GM10248 (cell line): Measurements from ENCODE around the gene MEF2D.

Experiments
- CTCF ChIA-PET: fragments of 300-600 bp; sonication (Branson Sonifier 250); formaldehyde crosslinking; extraction: SDS; loops from one replicate; lab custom pipeline; 2021; ENCODE audit warnings: antibody characterized with exemption; lab: Yijun Ruan, JAX
- POLR2A ChIA-PET: fragments of 350-650 bp; sonication (Branson Sonifier 250); formaldehyde crosslinking; extraction: SDS; loops from one replicate; lab custom pipeline; 2020; ENCODE audit warnings: antibody characterized with exemption; lab: Yijun Ruan, JAX
- DNase-seq: peaks from one replicate; pipeline ENCODE4 v3.0.0; 2012; ENCODE audit errors: extremely low spot score
- CTCF ChIP-seq: IDR thresholded peaks from 2 replicates; pipeline ENCODE4 v1.5.1; 2012; ENCODE audit warnings: mild to moderate bottlenecking, low read depth; ENCODE audit errors: extremely low read depth, missing control alignments, control extremely low read depth

Gene MEF2D

GRCh38 chr1:156528231-156528630 is 27.7 kb upstream of the MEF2D start:
- ChIA-PET CTCF (interaction anchor here (1.6 to 2.2 kb wide), 3 partner anchors 11 to 31 kb away, joined by 3 to 7 read pairs (median 3); no protein-coding TSS in a partner anchor), POLR2A (interaction anchor here (1.0 kb wide), 1 partner anchor 21 kb away, joined by 3 read pairs; no protein-coding TSS in a partner anchor)
- DNase-seq: no peak
- no peak for TF ChIP-seq CTCF

- ChIA-PET POLR2A (interaction anchor here (1.0 kb wide), 1 partner anchor 20 kb away, joined by 3 read pairs; no protein-coding TSS in a partner anchor), CTCF (interaction anchor here (1.1 to 2.2 kb wide), 4 partner anchors 10 to 47 kb away, joined by 3 to 7 read pairs (median 5); partner anchors contain the start of gene MEF2D)
- no peak for DNase-seq
- no peak for TF ChIP-seq CTCF
Measured at GRCh38 chr1:156527584-156527983, 27.0 kb upstream of the MEF2D start.

- no peak for TF ChIP-seq CTCF
- ChIA-PET POLR2A (interaction anchor here (0.6 to 1.6 kb wide), 2 partner anchors 25 to 235 kb away, joined by 4 to 6 read pairs; partner anchors contain the start of gene MEF2D), CTCF (interaction anchor here (0.8 to 4.2 kb wide), 12 partner anchors 9 to 140 kb away, joined by 3 to 26 read pairs (median 4); partner anchors contain the start of gene MEF2D)
- DNase-seq: no peak
Measured at GRCh38 chr1:156525856-156526489, 25.4 kb upstream of the MEF2D start.

GRCh38 chr1:156525071-156525501 is 24.5 kb upstream of the MEF2D start:
- DNase-seq: no peak
- no peak for TF ChIP-seq CTCF
- CTCF ChIA-PET: interaction anchor here (1.0 to 4.2 kb wide), 16 partner anchors 8 to 139 kb away, joined by 3 to 26 read pairs (median 4); partner anchors contain the start of genes MEF2D and TTC24
- POLR2A ChIA-PET: interaction anchor here (1.1 to 1.6 kb wide), 2 partner anchors 20 to 24 kb away, joined by 3 to 4 read pairs; partner anchors contain the start of gene MEF2D

- TF ChIP-seq CTCF: no peak
- DNase-seq: peak; percentile 44
- CTCF ChIA-PET: interaction anchor here (0.8 to 4.2 kb wide), 15 partner anchors 8 to 138 kb away, joined by 3 to 26 read pairs (median 4); partner anchors contain the start of genes MEF2D and TTC24
Measured at GRCh38 chr1:156524481-156524869, 23.9 kb upstream of the MEF2D start.

GRCh38 chr1:156523801-156524480 is 23.4 kb upstream of the MEF2D start:
- CTCF ChIA-PET: interaction anchor here (0.8 to 4.2 kb wide), 15 partner anchors 9 to 138 kb away, joined by 3 to 26 read pairs (median 4); partner anchors contain the start of genes MEF2D and TTC24
- TF ChIP-seq CTCF: no peak
- POLR2A ChIA-PET: interaction anchor here (0.5 to 1.1 kb wide), 2 partner anchors 19 to 22 kb away, joined by 3 to 4 read pairs; no protein-coding TSS in a partner anchor

More at GRCh38 chr1:156524481-156524869, 23.9 kb upstream of the MEF2D start:
- POLR2A ChIA-PET: interaction anchor here (0.5 to 1.1 kb wide), 2 partner anchors 20 to 22 kb away, joined by 3 to 4 read pairs; no protein-coding TSS in a partner anchor

More at GRCh38 chr1:156523801-156524480, 23.4 kb upstream of the MEF2D start:
- DNase-seq: no peak
